OCI-LY7 (cell line): ENCODE measurements around the gene TLR3. TPM values are rescaled to one million over a fixed set of nuclear protein-coding genes. Genes with fewer than 3 reads are reported as not detected.

Experiments used
- BruUV-seq: library from RNA; stranded (reverse); fragments of 400-500 nt; replicated peaks from 2 replicates; lab custom pipeline; 2021; lab: Mats Ljungman, UMichigan
- CTCF ChIA-PET: fragments of 300-600 bp; sonication (Branson Sonifier 250); formaldehyde crosslinking; loops from one replicate; lab custom pipeline; 2022; ENCODE audit warnings: antibody characterized with exemption; ENCODE audit not compliant: unreplicated experiment; lab: Charles Lee
- POLR2A ChIA-PET: fragments of 300-600 bp; sonication (Branson Sonifier 250); formaldehyde crosslinking; loops from one replicate; lab custom pipeline; 2022; ENCODE audit warnings: antibody characterized with exemption; lab: Charles Lee
- DNase-seq: peaks from one replicate; pipeline ENCODE4 v3.0.0-alpha.2; 2015; ENCODE audit warnings: low spot score
- H2AFZ ChIP-seq: fragments of 200-600 bp; sonication (generic), shearing (Covaris generic); 2 replicates; pipeline ENCODE4 v1.6.1; 2014; ENCODE audit warnings: mild to moderate bottlenecking, antibody characterized with exemption, low read length, moderate library complexity
- H3K27ac ChIP-seq: fragments of 200-600 bp; sonication (generic); 2 replicates; pipeline ENCODE4 v1.5.1; 2014; ENCODE audit warnings: mixed run types, low read depth, mild to moderate bottlenecking, moderate library complexity, low read length, inconsistent platforms; ENCODE audit not compliant: poor library complexity, severe bottlenecking
- H3K36me3 ChIP-seq: fragments of 200-600 bp; sonication (generic); 2 replicates; pipeline ENCODE4 v1.6.1; 2014; ENCODE audit warnings: mild to moderate bottlenecking, antibody characterized with exemption, low read length, moderate library complexity, mixed read lengths; ENCODE audit not compliant: insufficient read depth
- H3K4me1 ChIP-seq: fragments of 200-600 bp; sonication (generic); 2 replicates; pipeline ENCODE4 v1.5.1; 2014; ENCODE audit warnings: mild to moderate bottlenecking, low read length; ENCODE audit not compliant: insufficient read depth, poor library complexity, severe bottlenecking
- H3K4me2 ChIP-seq: fragments of 200-600 bp; sonication (generic); 2 replicates; pipeline ENCODE4 v1.6.1; 2014; ENCODE audit warnings: mild to moderate bottlenecking, low read length
- H3K4me3 ChIP-seq: fragments of 200-600 bp; sonication (generic); 2 replicates; pipeline ENCODE4 v1.5.1; 2014; ENCODE audit warnings: mild to moderate bottlenecking, low read depth, low read length; ENCODE audit not compliant: poor library complexity, severe bottlenecking
- H3K79me2 ChIP-seq: fragments of 200-600 bp; sonication (generic); 2 replicates; pipeline ENCODE4 v1.6.1; 2016; ENCODE audit warnings: low read depth, mild to moderate bottlenecking, low read length, moderate library complexity, mixed read lengths; ENCODE audit not compliant: insufficient read depth
- H3K9me2 ChIP-seq: fragments of 200-600 bp; sonication (generic); 2 replicates; pipeline ENCODE4 v1.6.1; 2016; ENCODE audit warnings: mild to moderate bottlenecking, low read length, mixed read lengths; ENCODE audit not compliant: insufficient read depth
- H3K9me3 ChIP-seq: fragments of 200-600 bp; sonication (generic); 2 replicates; pipeline ENCODE4 v1.6.1; 2014; ENCODE audit warnings: mild to moderate bottlenecking, mixed run types, low read length, mixed read lengths
- H4K20me1 ChIP-seq: fragments of 200-600 bp; sonication (generic); 2 replicates; pipeline ENCODE4 v1.6.1; 2014; ENCODE audit warnings: mild to moderate bottlenecking, antibody characterized with exemption, low read length, moderate library complexity, mixed read lengths; ENCODE audit not compliant: insufficient read depth
- EZH2phosphoT487 ChIP-seq: fragments of 200-600 bp; sonication (generic); IDR thresholded peaks from 2 replicates; pipeline ENCODE4 v1.6.1; 2018; ENCODE audit warnings: low read depth, borderline replicate concordance, mild to moderate bottlenecking, mixed run types, antibody characterized with exemption, low read length, moderate library complexity, mixed read lengths
- intact Hi-C: fragments of 100-400 bp; cut with micrococcal nuclease; formaldehyde crosslinking; loops from one replicate; pipeline ENCODE4 v1.10.0; 2022; ENCODE audit not compliant: unreplicated experiment
- total RNA-seq, 2 experiments: library from RNA; depleted of rRNA in 1 of 2; stranded (reverse); fragments of >200 nt in 1 of 2; shearing (Covaris generic) in 1 of 2; gene quantifications; 2 replicates each; pipeline ENCODE4 v1.2.3, GENCODE V29; 2014 to 2022
- TF ChIP-seq, protein P1 (sequence below): fragments of 200-600 bp; sonication (generic); conservative IDR thresholded peaks from 2 replicates; pipeline ENCODE4 v1.5.1; 2014; ENCODE audit warnings: mild to moderate bottlenecking, antibody characterized with exemption, low read length, moderate library complexity, mixed read lengths

TLR3 gene
- total RNA-seq, 2 experiments from 2014 or later: 0.38 to 0.53 TPM

- no TSS peak for BruUV-seq
- Histone ChIP-seq H3K4me3 (no peak overlapping the region), H3K9me3 (no peaks in the 10 kb centered on the region), H4K20me1 (no peaks in the 10 kb centered on the region), H3K4me1 (no peaks in the 10 kb centered on the region), H3K79me2 (no peaks in the 10 kb centered on the region), H2AFZ (no peak overlapping the region), H3K9me2 (no peaks in the 10 kb centered on the region), H3K27ac (no peak overlapping the region), H3K36me3 (no peaks in the 10 kb centered on the region), H3K4me2 (no peak overlapping the region)
- ChIA-PET CTCF (no interaction called here), POLR2A (interaction anchor here (0.7 kb wide), 1 partner anchor 848 kb away, joined by 4 read pairs; no protein-coding TSS in a partner anchor)
- TF ChIP-seq, protein P1, sequence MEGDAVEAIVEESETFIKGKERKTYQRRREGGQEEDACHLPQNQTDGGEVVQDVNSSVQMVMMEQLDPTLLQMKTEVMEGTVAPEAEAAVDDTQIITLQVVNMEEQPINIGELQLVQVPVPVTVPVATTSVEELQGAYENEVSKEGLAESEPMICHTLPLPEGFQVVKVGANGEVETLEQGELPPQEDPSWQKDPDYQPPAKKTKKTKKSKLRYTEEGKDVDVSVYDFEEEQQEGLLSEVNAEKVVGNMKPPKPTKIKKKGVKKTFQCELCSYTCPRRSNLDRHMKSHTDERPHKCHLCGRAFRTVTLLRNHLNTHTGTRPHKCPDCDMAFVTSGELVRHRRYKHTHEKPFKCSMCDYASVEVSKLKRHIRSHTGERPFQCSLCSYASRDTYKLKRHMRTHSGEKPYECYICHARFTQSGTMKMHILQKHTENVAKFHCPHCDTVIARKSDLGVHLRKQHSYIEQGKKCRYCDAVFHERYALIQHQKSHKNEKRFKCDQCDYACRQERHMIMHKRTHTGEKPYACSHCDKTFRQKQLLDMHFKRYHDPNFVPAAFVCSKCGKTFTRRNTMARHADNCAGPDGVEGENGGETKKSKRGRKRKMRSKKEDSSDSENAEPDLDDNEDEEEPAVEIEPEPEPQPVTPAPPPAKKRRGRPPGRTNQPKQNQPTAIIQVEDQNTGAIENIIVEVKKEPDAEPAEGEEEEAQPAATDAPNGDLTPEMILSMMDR: no peak
- no peak for TF ChIP-seq EZH2phosphoT487
- no peak for DNase-seq
- intact Hi-C loops: no loop called here
These were observed 39.0 kb downstream of the TLR3 start for GRCh38 chr4:186107947-186108346.

GRCh38 chr4:186108391-186108790 lies 39.4 kb downstream of the TLR3 start:
- Histone ChIP-seq H3K4me1 (no peaks in the 10 kb centered on the region), H3K36me3 (no peaks in the 10 kb centered on the region), H3K9me3 (no peaks in the 10 kb centered on the region), H3K4me3 (no peak overlapping the region), H3K4me2 (no peak overlapping the region), H3K9me2 (no peaks in the 10 kb centered on the region), H2AFZ (no peak overlapping the region), H3K79me2 (no peaks in the 10 kb centered on the region), H4K20me1 (no peaks in the 10 kb centered on the region), H3K27ac (no peak overlapping the region)
- ChIA-PET POLR2A (interaction anchor here (0.7 kb wide), 1 partner anchor 849 kb away, joined by 4 read pairs; no protein-coding TSS in a partner anchor), CTCF (no interaction called here)
- DNase-seq: no peak
- intact Hi-C loops: no loop called here
- no TSS peak for BruUV-seq
- no peak for TF ChIP-seq EZH2phosphoT487
- TF ChIP-seq, protein P1: no peak

DNA sequence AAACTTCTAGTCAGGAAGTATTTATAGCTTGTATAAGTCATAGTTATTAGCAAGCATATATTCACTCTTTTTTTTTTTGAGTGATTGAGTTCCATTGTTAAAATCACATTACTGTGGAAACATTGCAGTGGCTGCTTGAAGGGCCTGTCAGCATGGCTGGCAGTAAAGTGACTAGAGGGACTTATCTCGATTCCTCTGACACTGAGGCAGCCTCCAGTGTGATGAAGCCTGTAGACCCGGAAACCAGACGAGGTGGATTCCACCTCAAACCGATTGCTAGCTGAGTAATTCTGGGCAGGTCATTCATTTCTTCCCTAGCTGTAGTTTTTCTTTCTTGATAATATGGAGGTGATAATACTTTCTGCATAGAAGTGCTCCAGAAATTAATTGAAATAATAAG lies 40.3 kb downstream of the TLR3 start:
- Histone ChIP-seq H3K9me3 (no peaks in the 10 kb centered on the region), H3K4me3 (no peak overlapping the region), H3K36me3 (no peaks in the 10 kb centered on the region), H4K20me1 (no peaks in the 10 kb centered on the region), H3K79me2 (no peaks in the 10 kb centered on the region), H3K4me2 (no peak overlapping the region), H3K27ac (no peak overlapping the region), H3K9me2 (no peaks in the 10 kb centered on the region), H3K4me1 (no peaks in the 10 kb centered on the region), H2AFZ (no peak overlapping the region)
- no TSS peak for BruUV-seq
- POLR2A ChIA-PET: no interaction called here
- no peak for DNase-seq
- CTCF ChIA-PET: no interaction called here
- TF ChIP-seq EZH2phosphoT487: no peak
- intact Hi-C loops: no loop called here
